ENCODE measurements around the gene ACSS1.

GRCh38 chr20:25025091-25025861 is 32.7 kb downstream of the ACSS1 start:
- no peak for TF ChIP-seq SP1 (IDR thresholded peaks at IDR 0.05)
- TF ChIP-seq ZNF384 (IDR thresholded peaks at IDR 0.05): no peak
- TF ChIP-seq TARDBP (IDR thresholded peaks at IDR 0.05): no peak
- TF ChIP-seq SUZ12 (IDR thresholded peaks at IDR 0.05): no peak

Measured in HEK293T (cell line).